ENCODE measurements around the gene TRIM71.
"Not testable (repeated sequence)": the region's sequence is repeated elsewhere in the genome, so short reads cannot be mapped to it uniquely, and the experiment has no call there.

TRIM71 gene

GRCh38 chr3:32896143-32896542, 78.3 kb downstream of the TRIM71 start:
- DNase-seq (ENCODE audit: low read depth) = no peak
- in situ Hi-C loops (cut with HindIII; ENCODE audit: low sequenced_read_pairs) = no loop called here
- H3K4me3 ChIP-seq (ENCODE audit: low read depth, low read length) = no peak overlapping the region
- TF ChIP-seq CTCF (IDR thresholded peaks at IDR 0.05; ENCODE audit: low read depth, low read length, missing control alignments) = no peak

- in situ Hi-C loops (cut with HindIII; ENCODE audit: low sequenced_read_pairs) = no loop called here
- no peak for TF ChIP-seq CTCF (IDR thresholded peaks at IDR 0.05; ENCODE audit: low read depth, low read length, missing control alignments)
- no peak overlapping the region for H3K4me3 ChIP-seq (ENCODE audit: low read depth, low read length)
- DNase-seq (ENCODE audit: low read depth) = no peak
These were observed 79.3 kb downstream of the TRIM71 start for GRCh38 chr3:32897001-32897601.

- no peak for TF ChIP-seq CTCF (IDR thresholded peaks at IDR 0.05; ENCODE audit: low read depth, low read length, missing control alignments)
- in situ Hi-C loops (cut with HindIII; ENCODE audit: low sequenced_read_pairs) = no loop called here
- DNase-seq (ENCODE audit: low read depth) = no peak
- no peak overlapping the region for H3K4me3 ChIP-seq (ENCODE audit: low read depth, low read length)
These were observed 80.3 kb downstream of the TRIM71 start for GRCh38 chr3:32897981-32898623.

- no peak overlapping the region for H3K4me3 ChIP-seq (ENCODE audit: low read depth, low read length)
- in situ Hi-C loops (cut with HindIII; ENCODE audit: low sequenced_read_pairs) = no loop called here
- no peak for DNase-seq (ENCODE audit: low read depth)
- TF ChIP-seq CTCF (IDR thresholded peaks at IDR 0.05; ENCODE audit: low read depth, low read length, missing control alignments) = no peak
These were observed 81.5 kb downstream of the TRIM71 start for GRCh38 chr3:32899265-32899664.

- H3K4me3 ChIP-seq (ENCODE audit: low read depth, low read length) = no peak overlapping the region
- DNase-seq (ENCODE audit: low read depth) = no peak
- TF ChIP-seq CTCF (IDR thresholded peaks at IDR 0.05; ENCODE audit: low read depth, low read length, missing control alignments) = no peak
- in situ Hi-C loops (cut with HindIII; ENCODE audit: low sequenced_read_pairs) = no loop called here
These were observed 83.5 kb downstream of the TRIM71 start for GRCh38 chr3:32901005-32901932.

- H3K4me3 ChIP-seq (ENCODE audit: low read depth, low read length); in situ Hi-C loops (cut with HindIII; ENCODE audit: low sequenced_read_pairs); DNase-seq (ENCODE audit: low read depth): not testable (repeated sequence)
These were observed 85.1 kb downstream of the TRIM71 start for GRCh38 chr3:32902887-32903371.

All from astrocyte of the cerebellum (primary cell).